Pancreas (tissue), 10 donors: ENCODE measurements around the gene USP3. TPM values are rescaled to one million over a fixed set of nuclear protein-coding genes. Genes with fewer than 3 reads are reported as not detected.

Experiments
- ATAC-seq, 4 donors: fragments of 200-7000 bp; cut with Tn5 transposase; one replicate each; pipeline versions ENCODE4 v1.8.0 to v1.9.1; 2020; ENCODE audit warnings: mild to moderate bottlenecking in 4 of 4, moderate library complexity in 4 of 4
- DNase-seq, 6 donors: peaks; one replicate each; pipeline ENCODE4 v3.0.0-alpha.2; 2020
- FAIRE-seq: peaks from 2 replicates; lab custom pipeline; 2012; peaks lifted over from hg19 to GRCh38; lab: Jason Lieb, UNC
- H3K27ac ChIP-seq, 4 donors: fragments of 200-600 bp; sonication (generic); 1 replicate in 3 of 4; 2 replicates in 1 of 4; pipeline versions ENCODE4 v1.5.0 to v1.8.0; 2020
- H3K27me3 ChIP-seq, 4 donors: fragments of 200-600 bp; one replicate each; pipeline ENCODE4 v1.8.0; 2021
- H3K36me3 ChIP-seq, 3 donors: fragments of 200-600 bp; sonication (generic) in 1 of 3; one replicate each; pipeline versions ENCODE4 v1.5.0 to v1.8.0; 2020 to 2021
- H3K4me1 ChIP-seq, 3 donors: fragments of 200-600 bp; one replicate each; pipeline ENCODE4 v1.8.0; 2021
- H3K4me3 ChIP-seq, 4 donors: fragments of 200-600 bp; sonication (generic) in 2 of 4; one replicate each; pipeline versions ENCODE4 v1.5.0 to v1.8.0; 2020 to 2021
- H3K9me3 ChIP-seq, 4 donors: fragments of 200-600 bp; one replicate each; pipeline ENCODE4 v1.8.0; 2021
- CTCF ChIP-seq, 4 donors: fragments of 200-600 bp; sonication (generic) in 3 of 4; IDR thresholded peaks; one replicate each; pipeline versions ENCODE4 v1.5.0 to v1.8.0; 2021; ENCODE audit warnings: antibody characterized with exemption in 4 of 4
- WGBS, 2 donors: extraction: QIAGEN DNeasy Blood & Tissue Kit; methylation state at CpG; one replicate each; pipeline ENCODE4 v1.1.7; 2013; 5-methylcytosine and 5-hydroxymethylcytosine counted together
- intact Hi-C, 3 donors: fragments of 100-400 bp; cut with DNase I; formaldehyde crosslinking; loops; one replicate each; pipeline versions ENCODE4 v1.11.1 to v1.14.2; 2022
- polyA plus RNA-seq, 2 donors: library from polyadenylated mRNA; stranded (reverse); fragments of 200-250 nt; gene quantifications; one replicate each; pipeline ENCODE4 v1.2.3, GENCODE V29; 2013
- total RNA-seq, 6 donors: library from RNA; stranded (reverse); fragmentation: NEBNext Ultra II Directional in 4 of 6; extraction: Animal tissue kit (Norgen Biotek cat#: 25700) in 4 of 6; gene quantifications; one replicate each; pipeline versions ENCODE4 v1.2.1 to v1.2.4, GENCODE V29; 2021 to 2023
- donor health status: healthy with polysubstance abuse.
- donor health status: DM: no; HTN: no; CAD: no; lungs with moderate emphysema.
- donor health status: DM: no; HTN: no; CAD: no.
- donor health status: control.
- donor health status: control.
- donor health status: Bipolar disorder and iron deficiency.
- donor health status: DM: yes; HTN: yes; CAD: no.
- donor health status: DM: no; HTN: no; CAD: no.
- donor health status: DM: no; HTN: no; CAD: no.
- donor health status: DM: yes; HTN: yes; CAD: no.

The USP3 gene
- total and polyA plus RNA-seq, 8 donors = 28.5 to 50.8 (median 41.2) TPM

- 81 to 87% methylated on average over 3 of the region's 3 CpGs for WGBS, 2 donors
- no peaks in the 10 kb centered on the region for H3K9me3 ChIP-seq
- H3K27me3 ChIP-seq = no peaks in the 10 kb centered on the region
- H3K4me3 ChIP-seq = no peak overlapping the region
- intact Hi-C loops = loop anchor here in 2 of 3 donors (5.0 to 10.0 kb wide), 3 partner anchors 100 to 128 kb away; no protein-coding TSS in a partner anchor
- H3K4me1 ChIP-seq = peaks cover 0 to 10% (median 4%) of the 10 kb centered on the region in 3 donors
- ATAC-seq (no peak), FAIRE-seq (no peak), DNase-seq (no peak)
- TF ChIP-seq CTCF (IDR thresholded peaks at IDR 0.05) = no peak
- H3K36me3 ChIP-seq = peaks cover 0 to 26% (median 16%) of the 10 kb centered on the region in 3 donors
- no peak overlapping the region for H3K27ac ChIP-seq
Observed at GRCh38 chr15:63595065-63595464, 90.7 kb downstream of the USP3 start.

GRCh38 chr15:63595688-63596087 lies 91.3 kb downstream of the USP3 start:
- WGBS, 2 donors = 83 to 96% methylated on average over 1 of the region's 1 CpG
- no peak for ATAC-seq
- Histone ChIP-seq H3K9me3 (no peaks in the 10 kb centered on the region), H3K27me3 (no peaks in the 10 kb centered on the region), H3K36me3 (peaks cover 0 to 20% (median 9%) of the 10 kb centered on the region in 3 donors), H3K4me1 (peaks cover 0 to 10% (median 4%) of the 10 kb centered on the region in 3 donors), H3K27ac (no peak overlapping the region), H3K4me3 (no peak overlapping the region)
- intact Hi-C loops = loop anchor here in 2 of 3 donors (5.0 to 10.0 kb wide), 3 partner anchors 101 to 128 kb away; no protein-coding TSS in a partner anchor
- no peak for DNase-seq
- no peak for TF ChIP-seq CTCF (IDR thresholded peaks at IDR 0.05)
- FAIRE-seq = no peak

- H3K36me3 ChIP-seq = peaks cover 0 to 10% (median 0%) of the 10 kb centered on the region in 3 donors
- DNase-seq (no peak), ATAC-seq (no peak), FAIRE-seq (no peak)
- H3K4me1 ChIP-seq = peaks cover 0 to 10% (median 4%) of the 10 kb centered on the region in 3 donors
- intact Hi-C loops = loop anchor here in 2 of 3 donors (5.0 to 10.0 kb wide), 3 partner anchors 102 to 129 kb away; no protein-coding TSS in a partner anchor
- no peaks in the 10 kb centered on the region for H3K9me3 ChIP-seq
- H3K4me3 ChIP-seq = no peak overlapping the region
- no peak overlapping the region for H3K27ac ChIP-seq
- WGBS, 2 donors = 80 to 88% methylated on average over 2 of the region's 2 CpGs
- TF ChIP-seq CTCF (IDR thresholded peaks at IDR 0.05) = no peak
- H3K27me3 ChIP-seq = no peaks in the 10 kb centered on the region
Observed at GRCh38 chr15:63596676-63597037, 92.3 kb downstream of the USP3 start.

GRCh38 chr15:63597038-63597790 lies 92.8 kb downstream of the USP3 start, which contains the start of gene FBXL22:
Gene FBXL22, plus strand, starts transcription at chr15:63597387. Its CDS starts 6 bp downstream, at chr15:63597393.
- H3K36me3 ChIP-seq = peaks cover 0 to 4% (median 0%) of the 10 kb centered on the region in 3 donors
- H3K27me3 ChIP-seq = no peaks in the 10 kb centered on the region
- no peak within 1 kb of the TSS for H3K27ac ChIP-seq
- H3K4me1 ChIP-seq = peaks cover 0 to 10% (median 4%) of the 10 kb centered on the region in 3 donors
- FAIRE-seq = no peak
- WGBS, 2 donors = 57 to 63% methylated on average over 23 of the region's 23 CpGs
- no peak within 1 kb of the TSS for H3K4me3 ChIP-seq
- ATAC-seq = no peak
- no peak for TF ChIP-seq CTCF (IDR thresholded peaks at IDR 0.05)
- H3K9me3 ChIP-seq = no peaks in the 10 kb centered on the region
- peak in 2 of 6 donors; percentile 40 to 76 for DNase-seq
- intact Hi-C loops = loop anchor here in 2 of 3 donors (5.0 to 10.0 kb wide), 3 partner anchors 102 to 130 kb away; no protein-coding TSS in a partner anchor
